Testis (tissue), 2 donors: Measurements from ENCODE around the gene CEACAM16.

ENCODE experiments used
- CTCF ChIP-seq, 3 experiments: fragments of 450-650 bp in 2 of 3; fragments of 200-600 bp in 1 of 3; sonication (generic) in 1 of 3; IDR thresholded peaks; one replicate each; pipeline ENCODE4 v1.5.1; 2016 to 2019; ENCODE audit warnings: antibody characterized with exemption in 3 of 3, mild to moderate bottlenecking in 2 of 3, moderate library complexity in 1 of 3
- POLR2A ChIP-seq: fragments of 450-650 bp; IDR thresholded peaks from one replicate; pipeline ENCODE4 v1.6.1; 2017; ENCODE audit warnings: antibody characterized with exemption, mild to moderate bottlenecking, moderate library complexity

- TF ChIP-seq CTCF (IDR thresholded peaks at IDR 0.05) (no peak), POLR2A (no peak)
Observed at GRCh38 chr19:44719262-44719701, 20.3 kb downstream of the CEACAM16 start.
